NCI-H226 (cell line): Measurements from ENCODE around the gene CST11.

Experiments
- DNase-seq: peaks from one replicate; pipeline ENCODE4 v3.0.0-alpha.2; 2015

The CST11 gene

DNA sequence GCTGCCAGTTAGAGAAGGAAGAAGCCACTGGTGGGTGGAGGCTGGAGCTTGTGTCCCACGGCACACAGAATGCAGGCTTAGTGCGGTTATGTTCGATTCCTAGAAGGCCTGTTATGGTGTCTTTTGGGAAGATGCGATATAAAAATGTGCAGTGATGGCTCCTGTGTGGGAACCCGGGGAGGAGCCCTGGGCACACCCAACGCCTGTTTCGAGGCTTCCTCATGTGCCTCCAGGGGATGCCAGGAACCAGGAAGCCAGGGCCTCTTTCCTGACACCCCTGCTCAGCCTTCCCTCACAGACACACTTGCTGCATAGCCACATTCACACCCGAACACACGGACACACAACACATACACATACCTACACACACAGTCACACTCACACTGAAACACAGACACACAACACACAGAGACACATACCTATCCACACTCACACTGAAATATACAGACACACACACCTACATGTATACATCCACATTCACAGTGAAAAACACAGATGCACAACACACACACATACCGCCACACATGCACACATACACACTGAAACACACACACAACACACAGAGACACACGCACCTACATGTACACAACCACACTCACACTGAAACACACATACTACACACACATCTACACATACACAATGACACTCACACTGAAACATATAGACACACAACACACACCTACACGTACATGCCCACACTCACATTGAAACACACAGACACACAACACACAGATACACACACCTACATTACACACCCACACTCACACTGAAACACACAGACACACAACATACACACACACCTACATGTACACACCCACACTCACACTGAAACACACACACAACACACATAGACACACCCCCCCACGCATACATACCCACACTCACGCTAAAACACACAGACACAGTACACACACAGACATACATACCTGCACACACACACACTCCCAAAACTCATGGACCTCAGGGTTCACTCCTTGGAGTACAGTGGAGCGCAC is 1.2 kb upstream of the CST11 start:
- DNase-seq, result no peak

DNA sequence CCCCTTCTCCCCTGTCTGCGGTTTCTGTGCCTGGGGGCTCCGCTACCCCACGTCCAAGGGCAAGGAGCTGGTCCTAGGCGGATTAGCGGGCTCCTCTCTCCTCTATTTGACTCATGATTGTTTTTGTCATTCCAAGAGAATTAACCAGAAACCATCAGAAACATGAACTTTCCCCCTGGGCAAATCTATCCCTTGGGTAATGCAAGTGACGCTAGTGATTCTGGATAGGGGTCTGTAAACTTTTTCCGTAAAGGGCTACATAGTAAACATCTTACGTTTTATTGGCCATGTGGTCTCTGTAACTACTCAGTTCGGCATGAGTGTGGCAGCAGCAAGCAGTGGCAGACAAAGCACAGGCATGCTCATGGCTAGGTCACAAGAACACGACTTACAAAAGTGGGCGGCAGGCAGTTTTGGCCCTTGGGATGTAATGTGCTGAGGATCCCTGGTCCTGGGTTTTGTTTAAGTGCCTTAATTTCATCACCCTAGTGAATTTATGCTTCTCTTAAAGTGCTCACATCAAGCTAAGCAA is 654 bp downstream of the CST11 start:
- DNase-seq, result no peak

DNA sequence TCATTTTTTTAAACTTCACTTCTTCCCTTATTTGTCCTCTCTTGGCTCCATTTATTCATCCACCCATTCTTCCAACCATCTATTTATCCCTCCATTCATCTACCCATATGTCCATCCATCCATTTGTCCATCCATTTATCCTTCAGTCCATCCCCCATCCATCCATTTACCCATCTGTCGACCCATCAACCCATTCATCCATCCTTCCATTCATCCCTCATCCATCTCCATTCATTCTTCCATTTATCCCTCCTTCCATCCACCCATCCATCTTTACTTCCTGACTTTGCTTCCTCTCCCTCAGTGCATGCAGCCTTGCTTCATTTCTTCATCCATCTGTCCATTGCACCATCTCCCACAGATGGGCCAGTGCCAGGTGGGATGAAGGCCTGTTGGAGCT is 1.8 kb downstream of the CST11 start:
- no peak for DNase-seq

DNA sequence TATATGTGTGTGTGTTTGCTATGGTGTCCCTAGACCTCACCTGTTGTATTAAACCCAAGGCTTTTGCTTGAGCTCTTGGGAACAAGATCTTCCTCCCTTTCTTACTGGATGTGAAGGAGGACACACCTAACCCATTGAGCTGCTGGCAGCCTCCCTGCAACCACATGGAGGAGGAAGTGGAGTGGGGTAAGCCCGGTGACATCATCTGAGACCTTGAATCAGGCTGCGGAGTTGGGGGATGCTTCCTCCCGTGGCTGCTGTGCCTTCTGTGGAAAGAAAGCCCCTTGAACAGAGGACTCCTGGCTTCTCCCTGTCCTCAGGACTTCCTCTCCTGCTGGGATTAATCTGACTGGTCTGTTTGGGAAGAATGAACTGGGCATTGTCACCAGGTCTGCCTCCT is 3.3 kb downstream of the CST11 start:
- DNase-seq, result no peak

DNA sequence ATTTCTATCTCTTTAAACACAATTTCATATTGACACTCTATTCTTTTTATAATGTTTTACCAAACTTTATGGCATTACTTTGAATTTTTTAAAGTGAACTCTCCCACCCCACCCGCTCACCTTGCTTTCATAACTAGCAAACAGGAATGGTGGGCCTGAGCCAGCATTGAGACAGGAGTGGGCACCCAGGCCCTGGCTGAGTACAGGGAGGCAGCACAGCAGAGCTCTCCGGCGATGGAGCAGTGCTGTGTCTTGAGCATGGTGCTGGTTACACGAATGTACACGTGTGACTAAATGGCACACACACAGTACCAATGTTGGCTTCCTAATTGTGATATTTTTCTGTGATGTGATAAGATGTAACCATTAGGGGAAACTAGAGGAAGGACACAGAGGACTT is 4.5 kb downstream of the CST11 start:
- DNase-seq, result no peak

DNA sequence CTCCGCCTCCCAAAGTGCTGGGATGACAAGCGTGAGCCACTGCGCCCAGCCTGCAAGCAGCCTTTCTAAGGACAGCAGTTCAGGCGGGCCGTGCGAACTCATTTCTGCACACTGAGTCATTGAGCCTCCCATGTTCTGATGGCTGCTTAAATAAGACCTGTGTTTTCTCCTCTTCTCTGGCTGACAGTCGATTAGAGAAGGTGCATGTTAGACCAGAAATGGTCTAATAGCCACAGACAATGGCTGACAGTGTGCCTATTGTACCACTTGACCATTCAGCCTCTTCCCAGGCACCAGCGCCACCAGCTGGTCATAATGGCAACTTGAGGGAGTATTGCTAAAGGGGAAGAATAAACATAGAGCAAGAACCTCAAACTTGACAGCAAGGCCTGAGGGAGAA is 6.2 kb downstream of the CST11 start:
- DNase-seq, result no peak

DNA sequence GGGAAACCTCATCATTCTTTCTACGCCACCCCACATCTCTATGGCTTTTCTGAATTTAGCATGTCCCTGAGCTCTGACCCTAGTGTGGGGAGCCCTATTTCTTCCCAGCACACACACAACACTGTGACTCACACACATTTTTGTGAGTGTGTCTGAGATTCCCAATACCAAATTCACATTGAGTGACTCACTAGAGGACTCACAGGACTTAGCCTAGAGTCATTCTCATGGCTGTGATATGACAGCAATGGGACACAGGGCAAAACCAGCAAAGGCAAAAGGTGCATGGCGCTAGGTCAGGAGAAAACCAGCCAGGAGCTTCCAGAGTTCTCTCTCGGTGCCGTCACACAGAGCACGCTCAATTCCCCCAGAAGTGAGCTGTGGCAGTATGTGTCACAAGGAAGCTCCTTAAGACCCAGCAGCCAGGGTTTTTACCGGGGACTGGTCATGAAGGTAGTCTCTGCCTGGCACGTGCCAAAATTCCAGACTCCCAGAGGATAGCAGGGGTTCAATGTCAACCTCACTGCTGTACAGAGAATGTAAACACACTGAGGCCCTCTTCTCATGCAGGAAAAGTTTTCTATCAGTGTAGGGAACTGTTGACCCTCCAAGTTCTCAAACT is 7.0 kb downstream of the CST11 start:
- DNase-seq, result peak; percentile 22

DNA sequence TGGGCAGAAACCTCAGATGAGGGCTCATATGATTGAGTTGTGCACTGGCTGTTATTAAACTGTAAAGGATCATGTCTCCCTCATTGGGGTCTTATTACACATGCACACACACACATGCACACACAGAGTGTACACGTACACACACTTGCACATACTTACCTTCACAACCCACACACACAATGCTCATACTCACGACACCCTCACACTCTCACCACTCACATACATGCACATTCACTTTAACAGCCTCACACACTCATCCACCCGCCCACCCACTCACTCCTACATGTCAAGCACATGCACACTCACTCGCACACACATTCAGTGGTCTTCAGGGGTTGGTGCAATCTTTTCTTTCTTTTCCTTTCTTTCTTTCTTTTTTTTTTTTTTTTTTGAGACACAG is 7.8 kb downstream of the CST11 start:
- no peak for DNase-seq

DNA sequence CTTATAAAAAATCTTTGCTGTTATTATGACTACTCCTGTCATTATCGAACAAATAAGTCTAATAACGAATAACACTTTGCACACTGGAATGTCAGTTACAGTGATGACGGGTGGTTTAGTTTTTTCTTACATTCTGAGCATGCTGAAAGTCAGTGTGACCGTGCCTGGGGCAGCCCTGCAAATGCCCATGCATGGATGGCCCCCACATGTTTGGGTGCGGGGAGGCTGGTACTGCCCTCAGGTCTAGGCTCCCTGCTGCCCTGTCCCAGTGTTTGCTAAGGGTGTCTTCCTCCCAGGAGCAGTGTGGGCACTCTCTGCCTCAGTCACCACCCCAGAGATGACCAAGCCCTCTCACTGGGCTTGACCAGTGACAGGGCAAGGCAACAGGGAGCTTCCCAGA is 10.2 kb downstream of the CST11 start:
- no peak for DNase-seq

DNA sequence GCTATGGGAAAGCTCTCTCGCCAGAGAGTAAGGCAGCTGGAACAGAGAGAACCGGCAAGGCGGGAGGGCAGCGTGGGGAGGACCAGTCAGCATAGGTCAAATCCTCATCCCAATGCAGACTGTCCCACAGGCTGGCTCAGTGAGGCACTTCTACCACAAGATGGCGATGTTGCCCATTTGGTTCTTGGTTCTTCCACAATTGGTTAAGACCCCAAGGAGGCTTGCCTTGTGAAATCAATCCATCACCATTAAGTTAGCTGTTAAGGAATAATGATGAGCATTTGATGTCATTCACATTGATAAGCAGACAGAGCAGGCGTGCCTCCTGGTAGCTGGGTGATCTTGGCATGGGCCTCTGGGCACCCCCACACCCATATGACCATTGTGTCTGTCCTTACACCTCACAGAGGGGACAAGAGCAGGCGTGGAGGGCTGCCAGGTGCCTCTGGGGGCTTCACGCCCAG is 10.8 kb downstream of the CST11 start:
- peak; percentile 41 for DNase-seq

DNA sequence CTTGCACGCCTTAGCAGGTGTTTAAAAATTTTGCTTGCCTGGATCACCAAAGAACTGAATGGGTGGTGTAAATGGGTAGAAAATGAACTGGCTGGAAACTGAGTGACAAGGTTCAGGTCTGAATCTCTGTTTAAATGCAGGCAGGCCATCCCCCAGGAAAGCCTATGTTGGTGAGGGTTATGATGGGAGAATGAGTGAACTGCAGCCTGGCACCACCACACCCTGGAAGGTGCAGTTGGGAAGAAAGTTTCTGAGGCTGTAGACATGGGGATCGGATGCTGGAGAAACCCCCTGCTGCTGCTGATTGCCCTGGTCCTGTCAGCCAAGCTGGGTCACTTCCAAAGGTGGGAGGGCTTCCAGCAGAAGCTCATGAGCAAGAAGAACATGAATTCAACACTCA is 12.7 kb downstream of the CST11 start:
- DNase-seq, result no peak

DNA sequence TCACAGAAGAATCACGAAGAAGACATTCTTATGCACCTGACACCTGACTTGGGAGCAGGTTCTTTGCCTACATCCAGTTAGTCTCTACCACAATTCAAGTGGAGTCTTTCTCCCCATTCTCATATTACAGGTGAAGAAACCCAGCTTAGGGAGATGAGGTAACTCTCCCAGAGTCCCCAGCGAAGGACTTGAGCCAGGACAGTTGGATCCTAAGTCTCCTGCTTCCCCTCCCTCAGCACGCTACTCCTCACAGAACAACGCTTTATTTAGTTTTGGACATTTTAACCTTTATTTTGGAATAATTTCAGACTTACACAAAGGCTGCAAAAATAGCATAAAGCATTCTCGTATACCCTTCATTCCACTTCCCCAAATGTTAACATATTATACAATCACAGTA is 14.0 kb downstream of the CST11 start:
- no peak for DNase-seq

DNA sequence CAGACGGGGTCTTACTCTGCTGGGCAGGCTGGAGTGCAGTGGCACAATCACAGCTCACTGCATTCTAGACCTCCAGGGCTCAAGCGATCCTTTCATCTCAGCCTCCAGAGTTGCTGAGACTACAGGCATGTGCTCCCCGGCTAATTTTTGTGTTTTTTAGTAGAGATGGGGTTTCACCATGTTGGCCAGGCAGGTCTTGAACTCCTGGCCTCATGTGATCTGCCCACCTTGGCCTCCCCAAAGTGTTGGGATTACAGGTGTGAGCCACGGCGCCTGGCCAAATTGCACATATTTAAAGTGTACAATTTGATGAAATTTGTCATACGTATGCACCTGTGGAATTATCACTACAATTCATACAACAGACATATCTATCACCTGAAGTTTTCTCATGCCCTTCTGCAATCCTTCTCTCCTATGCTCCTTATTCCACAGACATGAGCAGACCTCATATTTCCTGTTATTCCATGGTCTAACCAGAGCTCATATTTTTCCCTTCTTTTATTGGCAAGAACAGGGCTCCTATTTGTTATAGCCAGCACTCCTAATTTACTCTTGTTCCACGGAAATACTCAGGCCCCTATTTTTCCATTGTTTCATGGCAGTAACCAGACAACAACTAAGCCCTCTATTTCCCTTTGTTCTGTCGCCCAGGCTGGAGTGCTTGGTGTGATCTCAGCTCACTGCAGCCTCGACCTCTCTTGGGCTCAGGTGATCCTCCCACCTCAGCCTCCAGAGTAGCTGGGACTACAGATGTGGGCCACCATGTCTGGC is 15.4 kb downstream of the CST11 start:
- no peak for DNase-seq

DNA sequence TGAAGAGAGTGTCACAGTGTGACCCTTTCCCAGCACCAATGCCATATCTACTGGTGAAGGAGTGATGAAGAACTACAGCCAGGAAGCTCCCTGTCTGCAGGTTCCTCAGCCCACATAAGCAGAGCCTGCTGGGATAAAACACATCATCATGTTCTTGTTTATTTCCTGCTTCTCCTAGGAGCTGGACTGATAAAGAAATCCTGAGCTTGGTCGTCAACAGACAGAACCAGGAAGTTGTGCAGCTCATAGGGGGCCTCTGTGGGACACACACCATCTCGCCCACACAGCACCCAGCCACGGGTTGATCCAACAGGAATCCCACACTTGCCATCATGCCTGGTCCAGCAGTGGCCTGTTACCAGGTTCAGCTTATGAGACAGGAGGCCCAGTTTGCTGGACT is 16.0 kb downstream of the CST11 start:
- peak; percentile 8 for DNase-seq

DNA sequence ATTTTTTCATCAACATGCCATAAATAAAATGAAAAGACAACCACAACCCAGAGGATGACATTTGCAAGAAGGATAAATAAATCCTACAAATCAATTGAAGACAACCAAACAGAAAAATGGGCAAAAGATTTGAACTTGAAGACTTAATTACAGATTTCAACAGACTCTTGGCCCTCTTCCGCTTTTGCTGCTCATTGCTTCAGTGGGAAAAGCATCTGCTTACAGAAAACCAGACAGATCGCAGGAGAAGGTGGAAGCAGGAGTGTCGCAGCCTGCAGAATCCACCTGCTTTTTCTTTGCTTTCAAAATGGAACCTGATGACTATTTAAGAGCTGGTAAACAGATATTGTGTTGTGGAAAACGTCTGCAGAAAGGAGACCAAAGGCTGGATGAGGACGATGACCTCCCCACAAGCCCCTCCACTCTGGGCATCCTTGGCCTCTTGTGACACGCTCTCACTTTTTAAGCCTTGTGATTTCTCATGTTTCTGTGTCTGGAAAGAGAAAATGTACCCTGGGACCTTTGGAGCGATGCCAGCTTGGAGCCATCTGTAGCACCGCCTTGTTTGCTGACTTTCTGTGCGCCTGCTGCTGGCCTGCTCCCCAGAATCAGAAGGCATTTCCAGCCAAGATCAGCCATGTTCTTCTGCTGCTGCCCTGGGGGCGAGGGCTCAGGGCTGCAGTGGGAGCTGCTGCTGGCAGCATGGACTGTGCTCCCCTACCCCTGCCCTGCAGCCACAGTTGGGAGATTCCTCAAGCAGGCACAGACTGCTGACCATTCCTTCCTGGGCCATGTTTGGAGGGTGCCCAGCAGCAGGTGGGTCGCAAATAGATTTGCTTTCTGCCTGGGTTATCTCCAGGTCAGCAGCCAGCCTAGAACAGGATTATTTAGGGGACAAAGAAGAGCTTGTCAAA is 16.8 kb downstream of the CST11 start:
- no peak for DNase-seq

DNA sequence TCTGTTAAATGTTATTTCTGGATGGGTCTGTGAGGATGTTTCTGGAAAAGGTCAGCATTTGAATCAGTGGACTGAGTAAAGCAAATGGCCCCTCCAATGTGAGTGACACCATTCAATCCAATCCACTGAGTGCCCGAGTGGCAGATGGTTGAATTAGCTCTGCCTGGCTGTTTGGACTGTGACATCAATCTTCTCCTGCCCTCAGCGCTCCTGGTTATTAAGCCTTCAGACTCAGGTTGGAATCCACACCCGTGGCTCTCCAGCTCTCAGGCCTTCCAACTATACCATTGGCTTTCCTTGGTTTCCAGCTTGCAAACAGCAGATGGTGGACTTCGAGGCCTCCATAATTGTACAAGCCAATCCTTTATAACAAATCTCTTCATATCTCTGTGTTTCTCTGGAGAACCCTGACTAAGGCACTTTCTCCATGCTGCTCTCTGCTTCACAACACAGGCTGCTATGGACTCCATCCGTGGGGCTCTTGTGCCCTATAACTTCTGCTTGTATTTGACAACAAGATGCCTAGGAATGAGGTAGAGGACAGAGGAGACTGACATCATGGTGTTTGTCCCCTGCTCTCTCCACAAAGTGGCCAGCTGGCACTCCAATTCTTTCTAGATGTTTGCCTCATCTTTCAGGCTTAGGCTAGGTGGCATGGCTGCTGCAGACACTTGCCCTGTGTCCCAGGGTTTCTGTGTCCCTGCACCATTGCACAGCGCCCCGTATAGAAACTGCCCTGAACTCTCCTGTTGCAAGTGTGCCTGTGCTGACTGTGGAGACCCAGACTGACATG is 18.0 kb downstream of the CST11 start:
- DNase-seq, result no peak

DNA sequence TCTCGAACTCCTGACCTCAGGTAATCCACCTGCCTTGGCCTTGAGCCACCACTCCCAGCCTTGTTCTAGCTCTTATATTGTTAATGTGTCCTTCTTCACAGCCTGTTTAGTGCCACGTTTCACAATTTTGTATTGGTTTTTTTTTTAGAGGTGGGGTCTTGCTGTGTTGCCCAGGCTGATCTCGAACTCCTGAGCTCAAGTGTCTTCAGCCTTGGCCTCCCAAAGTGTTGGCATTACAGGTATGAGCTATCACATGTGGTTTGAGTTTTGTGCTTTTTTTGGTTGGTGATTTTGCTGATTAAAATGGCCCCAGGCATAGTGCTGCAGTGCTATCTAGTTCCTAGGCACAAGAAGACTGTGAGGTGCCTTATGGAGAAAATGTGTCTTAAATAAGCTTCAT is 19.0 kb downstream of the CST11 start:
- DNase-seq, result no peak

DNA sequence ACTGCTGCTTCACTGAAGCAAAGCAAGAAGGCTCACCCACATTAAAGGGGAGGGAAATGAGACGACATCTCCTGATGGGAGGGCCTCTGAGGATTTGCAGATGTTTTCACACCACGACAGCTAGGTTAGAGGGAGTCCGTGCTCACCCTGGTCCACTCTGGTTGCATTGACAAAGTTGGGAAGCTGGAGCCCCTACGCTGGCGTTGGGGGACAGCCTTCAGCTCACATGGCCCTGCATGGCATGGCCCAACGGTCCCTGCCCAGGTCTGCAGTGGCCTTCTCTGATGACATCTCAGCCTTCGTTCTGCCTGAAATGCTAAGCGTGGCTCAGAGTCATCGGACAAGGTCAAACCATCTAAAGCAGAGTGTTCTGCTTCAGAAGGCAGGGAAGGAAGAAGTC is 27.5 kb downstream of the CST11 start:
- DNase-seq, result no peak

DNA sequence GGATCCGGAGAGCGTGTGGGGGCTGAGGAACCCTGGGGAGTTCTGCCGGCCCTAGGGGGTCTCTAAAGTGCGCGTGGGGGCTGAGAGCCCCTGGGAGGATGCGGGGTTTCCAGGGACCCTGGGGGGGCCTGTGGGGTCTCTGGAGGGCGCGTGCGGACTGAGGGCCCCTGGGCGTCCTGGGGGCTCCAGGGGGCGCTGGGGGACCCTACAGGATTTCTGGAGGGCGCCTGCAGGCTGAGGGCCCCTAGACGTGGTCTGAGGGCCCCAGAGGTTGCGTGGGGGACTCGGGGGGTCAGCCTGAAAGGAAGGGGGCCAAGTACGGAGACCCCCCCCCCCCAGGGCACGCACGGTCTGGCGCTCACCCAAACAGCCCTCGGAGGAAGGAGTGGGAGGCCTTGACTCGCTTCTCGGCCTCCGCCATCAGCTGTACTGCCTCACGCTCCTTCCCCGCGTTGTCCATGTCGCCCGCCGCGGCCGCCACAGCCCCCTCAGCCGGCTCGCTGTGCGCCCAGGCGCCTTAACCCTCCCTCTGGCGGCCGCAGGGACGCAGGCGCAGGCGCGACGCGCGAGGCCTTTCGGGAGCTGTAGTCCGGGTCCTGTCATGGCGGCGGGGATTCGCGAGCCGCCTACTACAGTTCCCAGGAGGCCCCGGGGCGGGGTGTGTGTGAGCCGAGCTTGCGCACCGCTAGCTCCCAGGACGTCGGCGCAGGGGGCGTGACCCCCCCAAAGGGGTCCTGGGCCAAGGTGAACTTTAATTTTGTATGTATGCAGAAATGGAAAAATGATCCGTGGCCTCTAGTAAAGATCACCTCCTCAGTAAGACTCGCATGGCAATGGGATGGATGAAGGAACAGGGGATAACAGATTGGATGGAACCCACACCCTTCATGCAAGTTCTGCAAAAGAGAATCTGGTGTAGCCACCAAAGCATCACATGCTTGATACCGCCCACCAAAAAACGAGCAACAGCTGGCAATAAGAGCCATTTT is 31.4 kb downstream of the CST11 start, which contains the start of gene NAPB:
NAPB (minus strand) TSS at position 546 of the 989 bp plus-strand sequence; CDS start at position 460, 86 bp downstream.
- DNase-seq, result peak; percentile 88
